ENCODE results near the gene SLC7A1.

Gene SLC7A1

GRCh38 chr13:29510651-29511084 is 84.8 kb downstream of the SLC7A1 start:
- no peak for DNase-seq (ENCODE audit: low read depth in 3 of 3)

DNA sequence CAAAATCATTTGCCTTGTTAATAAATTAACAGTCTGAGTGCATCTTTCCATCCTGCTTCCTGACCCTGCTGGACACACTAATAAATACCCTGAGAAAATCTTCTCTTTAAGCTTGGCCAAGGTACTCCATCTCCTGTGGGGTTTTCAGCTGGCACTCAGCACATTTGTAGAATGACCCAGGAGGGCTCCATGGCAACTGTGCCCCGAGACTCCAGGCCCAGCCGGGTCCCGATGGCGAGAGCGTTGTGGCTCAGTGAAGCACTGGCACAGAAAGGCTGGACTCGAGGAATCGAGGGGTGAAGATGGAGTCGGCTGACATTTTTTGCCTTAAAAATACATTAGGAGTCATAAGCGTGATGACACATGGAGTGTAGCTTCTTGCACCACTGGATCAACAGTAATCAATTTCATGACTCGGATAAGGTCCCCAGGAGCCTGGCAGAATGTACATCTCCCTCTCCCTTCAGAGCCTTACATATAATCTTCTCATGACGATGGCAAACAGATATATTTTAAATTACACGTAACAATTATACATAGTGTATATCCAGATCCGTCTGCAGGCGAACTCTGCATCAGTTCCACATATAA is 85.4 kb downstream of the SLC7A1 start:
- DNase-seq (ENCODE audit: low read depth in 3 of 3): no peak

DNA sequence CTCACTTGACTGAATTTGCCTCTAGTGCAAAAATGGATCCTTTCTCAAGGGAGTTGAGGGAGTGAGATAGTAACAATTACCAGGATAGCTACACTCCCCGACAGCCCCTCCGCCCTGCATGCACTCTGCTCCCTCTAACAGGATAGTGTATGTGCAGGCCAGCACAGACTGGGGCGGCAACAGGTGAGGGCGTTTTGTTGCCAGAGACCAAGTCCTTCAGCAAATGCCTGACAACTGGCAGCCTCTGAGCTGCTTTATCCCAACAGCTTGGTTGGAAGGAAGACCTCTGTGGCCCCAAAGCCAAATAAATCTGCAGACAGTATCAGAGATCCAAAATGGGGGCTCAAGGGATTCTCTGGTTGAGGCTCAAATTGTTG is 86.6 kb downstream of the SLC7A1 start:
- no peak for DNase-seq (ENCODE audit: low read depth in 3 of 3)

- peak; percentile 48 to 66 (median 52) for DNase-seq (ENCODE audit: low read depth in 3 of 3)
Observed at GRCh38 chr13:29508130-29508875, 87.2 kb downstream of the SLC7A1 start.

GRCh38 chr13:29507356-29507755 is 88.1 kb downstream of the SLC7A1 start:
- DNase-seq (ENCODE audit: low read depth in 3 of 3): no peak

- DNase-seq (ENCODE audit: low read depth in 3 of 3): no peak
Observed at GRCh38 chr13:29505950-29506349, 89.5 kb downstream of the SLC7A1 start.

GRCh38 chr13:29505511-29505910 is 90.0 kb downstream of the SLC7A1 start:
- DNase-seq (ENCODE audit: low read depth in 3 of 3): no peak

- DNase-seq (ENCODE audit: low read depth in 3 of 3): no peak
Observed at GRCh38 chr13:29504691-29505090, 90.8 kb downstream of the SLC7A1 start.

DNA sequence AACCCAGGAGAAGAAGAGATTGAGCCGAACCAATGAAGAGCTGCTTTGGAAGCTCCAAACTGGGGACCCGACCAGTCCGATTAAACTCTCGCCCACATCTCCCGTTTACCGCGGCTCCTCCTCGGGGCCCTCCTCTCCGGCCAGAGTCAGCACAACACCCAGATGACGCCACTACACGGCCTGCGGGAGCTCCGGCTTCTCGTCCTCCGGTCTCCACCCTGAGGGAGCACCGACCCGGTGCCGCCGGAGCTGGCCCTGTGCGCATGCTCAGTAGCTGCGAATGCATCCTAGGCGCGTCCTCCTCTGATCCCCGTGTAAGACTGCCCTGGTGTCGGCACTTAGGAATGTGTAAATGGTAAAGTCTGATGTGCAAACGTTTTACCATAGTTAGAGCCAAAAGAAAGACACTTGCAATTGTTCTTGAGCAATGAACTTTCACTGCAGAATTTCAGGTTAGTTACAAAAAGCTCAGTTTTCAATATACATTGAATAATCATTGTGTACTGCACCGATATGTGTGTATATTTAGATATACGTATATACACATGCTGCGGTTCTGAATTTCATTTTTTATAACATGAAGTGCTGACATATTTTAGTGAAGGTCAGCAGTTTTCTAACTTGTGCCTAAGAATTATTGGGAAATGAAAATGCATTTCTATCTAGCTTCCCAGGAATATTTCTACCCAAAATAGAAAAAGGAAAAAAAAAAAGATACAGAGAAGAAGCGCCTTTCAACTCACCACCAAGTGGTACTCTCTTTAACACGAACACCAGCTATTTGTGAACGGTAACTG is 92.2 kb downstream of the SLC7A1 start:
- DNase-seq (ENCODE audit: low read depth in 3 of 3): no peak

DNA sequence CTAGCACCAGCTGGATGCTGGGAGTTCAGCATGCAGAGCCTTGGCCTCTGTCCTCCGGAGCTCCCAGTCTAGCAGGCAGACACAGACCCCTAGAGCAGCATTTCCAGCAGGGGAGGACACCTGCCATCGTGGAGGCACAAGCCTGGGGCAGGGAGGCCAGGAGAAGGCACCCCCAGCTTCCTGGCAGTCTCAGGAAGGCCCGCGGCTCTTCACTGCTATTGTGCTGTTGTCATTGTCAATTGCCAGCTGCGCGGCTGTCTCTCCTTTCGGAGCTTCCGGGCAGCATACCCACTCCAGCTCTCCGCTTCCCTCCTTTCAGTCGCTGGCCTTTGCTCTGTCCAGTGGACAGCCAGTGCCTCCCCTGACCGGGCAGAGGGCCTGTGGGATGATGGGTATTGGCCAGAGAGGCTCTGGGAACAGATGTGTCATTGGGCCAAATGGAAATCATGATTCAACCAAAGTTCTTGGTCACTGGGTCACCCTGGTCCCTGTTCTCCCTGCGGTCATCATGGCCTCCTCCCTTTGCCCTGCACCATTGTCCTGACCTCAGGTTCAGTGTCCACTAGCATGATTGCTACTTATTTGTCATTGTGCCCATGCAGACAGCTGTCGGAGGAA is 93.0 kb downstream of the SLC7A1 start:
- DNase-seq (ENCODE audit: low read depth in 3 of 3): no peak

DNA sequence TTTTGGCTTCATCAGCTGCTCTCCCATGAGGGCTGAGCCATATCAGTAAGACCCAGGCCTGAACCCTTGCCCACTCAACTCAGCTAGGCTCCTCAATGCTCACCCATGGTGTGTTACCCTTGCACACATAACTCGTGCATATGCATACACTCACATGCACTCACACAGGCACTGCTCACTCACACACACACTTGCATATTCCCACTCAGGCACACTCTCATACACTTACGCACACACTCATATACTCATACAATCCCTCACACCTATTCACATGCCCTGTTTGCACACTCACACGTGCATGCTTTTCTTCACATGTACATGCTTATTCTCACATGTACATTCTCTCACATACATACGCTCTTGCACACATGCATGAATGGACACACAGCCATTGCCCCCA is 93.8 kb downstream of the SLC7A1 start:
- no peak for DNase-seq (ENCODE audit: low read depth in 3 of 3)

- no peak for DNase-seq (ENCODE audit: low read depth in 3 of 3)
Observed at GRCh38 chr13:29500386-29500785, 95.1 kb downstream of the SLC7A1 start.

- DNase-seq (ENCODE audit: low read depth in 3 of 3): no peak
Observed at GRCh38 chr13:29499506-29500165, 95.9 kb downstream of the SLC7A1 start.

- no peak for DNase-seq (ENCODE audit: low read depth in 3 of 3)
Observed at GRCh38 chr13:29498426-29499040, 97.0 kb downstream of the SLC7A1 start.

- no peak for DNase-seq (ENCODE audit: low read depth in 3 of 3)
Observed at GRCh38 chr13:29497137-29497654, 98.3 kb downstream of the SLC7A1 start.

- DNase-seq (ENCODE audit: low read depth in 3 of 3): no peak
Observed at GRCh38 chr13:29496241-29496712, 99.2 kb downstream of the SLC7A1 start.

GRCh38 chr13:29494520-29494919 is 101.0 kb downstream of the SLC7A1 start:
- no peak for DNase-seq (ENCODE audit: low read depth in 3 of 3)

DNA sequence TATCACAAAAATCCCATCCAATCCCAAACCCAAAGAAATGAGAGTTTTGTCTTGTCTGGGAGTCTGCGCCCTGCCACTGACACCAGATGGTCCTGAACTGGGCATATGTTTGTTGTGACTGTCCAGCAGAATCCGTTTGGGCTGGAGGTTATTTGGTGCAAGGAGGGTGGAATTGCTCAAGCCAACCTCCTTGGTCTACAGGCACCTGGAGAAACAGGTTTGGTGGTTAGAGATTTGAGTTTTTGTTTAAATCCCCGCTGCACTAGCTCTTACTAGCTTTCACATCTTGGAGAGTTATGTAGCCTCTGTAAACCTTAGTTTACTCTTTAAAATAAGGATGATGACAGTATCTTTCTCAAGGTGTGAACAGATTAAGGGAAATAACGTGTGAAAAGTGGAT is 101.7 kb downstream of the SLC7A1 start:
- DNase-seq (ENCODE audit: low read depth in 3 of 3): no peak

GRCh38 chr13:29491248-29491647 is 104.2 kb downstream of the SLC7A1 start:
- no peak for DNase-seq (ENCODE audit: low read depth in 3 of 3)

DNA sequence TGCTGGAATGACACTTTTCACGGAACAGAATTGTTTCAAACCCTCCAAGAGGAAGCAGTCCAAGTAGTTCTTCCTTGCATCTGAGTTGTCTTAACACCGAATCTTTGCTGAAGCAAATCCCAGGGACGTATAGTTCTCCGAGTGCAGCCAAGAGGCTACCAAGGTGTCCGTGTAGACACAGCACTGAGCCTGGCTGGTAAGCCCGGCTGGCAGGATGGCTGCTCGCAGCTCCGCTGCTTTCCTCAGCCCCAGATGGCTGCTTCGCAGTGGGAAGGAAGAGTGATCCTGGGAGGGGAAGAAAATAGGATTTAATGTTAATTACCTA is 105.0 kb downstream of the SLC7A1 start:
- no peak for DNase-seq (ENCODE audit: low read depth in 3 of 3)
